ENCODE measurements around the gene A2M. TPM values are rescaled to one million over a fixed set of nuclear protein-coding genes. Genes with fewer than 3 reads are reported as not detected.

Gene A2M
- total RNA-seq, 2 donors from 2014 or later = 0.26 to 0.28 TPM

DNA sequence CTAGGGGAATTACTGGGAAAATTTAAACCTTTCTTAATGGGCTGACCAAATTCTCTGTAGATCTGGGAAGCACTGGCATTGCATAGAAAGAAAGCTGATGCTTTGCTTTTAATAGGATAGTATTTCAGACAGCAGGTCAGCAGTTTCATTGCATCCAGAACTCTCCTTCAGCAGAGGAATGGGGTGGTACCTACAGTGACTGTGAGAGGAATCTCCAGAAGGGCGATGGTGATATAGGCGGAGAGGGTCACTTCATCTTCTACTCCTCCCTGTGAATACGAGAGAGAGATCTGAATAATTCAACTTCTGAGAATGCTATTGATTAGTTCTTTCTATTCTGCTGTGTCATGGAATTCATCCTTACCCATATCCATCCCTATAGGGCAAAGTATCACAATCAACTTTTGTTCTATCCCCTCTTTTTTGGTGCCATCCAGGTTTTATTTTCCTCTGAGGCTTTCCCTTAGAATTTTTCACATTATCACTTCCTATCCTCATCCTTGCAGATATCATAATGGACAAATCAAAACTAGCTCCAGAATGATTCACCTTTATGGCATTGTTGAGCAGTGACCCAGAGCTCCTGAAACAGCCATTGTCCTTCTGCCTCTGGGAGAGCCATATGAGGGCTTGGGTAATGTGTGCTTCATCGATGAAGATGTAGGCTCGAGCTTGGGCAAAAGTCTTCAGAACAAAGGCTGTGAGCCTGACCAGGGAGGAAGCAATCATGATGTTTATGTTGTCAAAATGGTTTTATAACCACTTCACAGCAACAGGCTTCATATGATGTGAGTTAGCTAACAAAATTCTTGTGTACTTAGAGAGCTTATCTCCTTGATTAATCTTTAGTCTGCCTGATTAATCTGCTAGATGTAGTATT is 38.3 kb downstream of the A2M start:
- no peak overlapping the region for H3K27ac Mint-ChIP-seq
- no peaks in the 10 kb centered on the region for H3K4me1 Mint-ChIP-seq
- peaks cover 4% of the 10 kb centered on the region for H3K9me3 Mint-ChIP-seq
- H3K27me3 Mint-ChIP-seq = no peaks in the 10 kb centered on the region
- H3K36me3 Mint-ChIP-seq (ENCODE audit: low read depth) = no peaks in the 10 kb centered on the region
- ATAC-seq (replicated peaks) = no peak
- H3K4me3 Mint-ChIP-seq = no peak overlapping the region

DNA sequence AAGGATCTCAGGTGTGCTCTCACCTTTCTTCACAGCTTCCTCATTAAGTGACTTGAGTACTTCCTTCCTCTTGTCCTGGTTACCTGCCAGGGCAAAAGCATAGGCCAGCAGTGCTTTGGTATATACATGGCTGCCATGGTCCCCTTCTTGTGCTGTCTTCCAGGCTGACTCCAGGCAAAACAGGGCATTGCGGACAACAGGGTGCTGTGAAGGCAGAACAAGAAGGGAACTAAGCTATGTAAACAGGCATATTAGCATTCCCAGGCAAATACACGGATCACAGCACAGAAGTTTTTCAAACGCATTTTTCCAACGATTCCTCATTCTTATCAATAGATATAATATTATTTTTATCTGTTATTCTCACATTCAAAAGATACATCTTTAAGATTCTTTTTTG is 39.0 kb downstream of the A2M start:
- Mint-ChIP-seq H3K36me3 (ENCODE audit: low read depth) (no peaks in the 10 kb centered on the region), H3K4me1 (no peaks in the 10 kb centered on the region), H3K27me3 (no peaks in the 10 kb centered on the region), H3K4me3 (no peak overlapping the region), H3K9me3 (peaks cover 4% of the 10 kb centered on the region), H3K27ac (no peak overlapping the region)
- ATAC-seq (replicated peaks) = no peak

DNA sequence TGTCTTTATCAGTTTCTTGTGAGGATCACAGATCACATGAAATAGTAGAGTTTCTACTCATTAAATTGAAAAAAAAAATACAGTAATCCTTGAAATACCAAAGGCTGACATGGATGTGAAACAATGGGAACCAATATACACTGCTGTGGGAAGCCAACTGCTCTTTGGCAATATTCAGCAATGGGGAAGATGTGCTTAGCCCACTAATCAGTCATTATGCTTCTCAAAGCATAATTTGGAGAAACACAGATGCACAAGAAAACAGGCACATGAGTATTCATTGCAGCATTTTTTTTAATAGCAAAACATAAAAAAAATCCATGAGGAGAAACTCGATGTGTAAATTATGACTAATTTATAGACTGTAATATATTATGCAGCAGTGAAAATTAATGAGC is 40.6 kb downstream of the A2M start:
- no peaks in the 10 kb centered on the region for H3K27me3 Mint-ChIP-seq
- no peaks in the 10 kb centered on the region for H3K4me1 Mint-ChIP-seq
- H3K9me3 Mint-ChIP-seq = no peaks in the 10 kb centered on the region
- no peak overlapping the region for H3K27ac Mint-ChIP-seq
- no peak overlapping the region for H3K4me3 Mint-ChIP-seq
- no peaks in the 10 kb centered on the region for H3K36me3 Mint-ChIP-seq (ENCODE audit: low read depth)
- ATAC-seq (replicated peaks) = no peak

GRCh38 chr12:9074484-9075137 is 41.1 kb downstream of the A2M start:
- Mint-ChIP-seq H3K27ac (no peak overlapping the region), H3K36me3 (ENCODE audit: low read depth) (no peaks in the 10 kb centered on the region), H3K9me3 (no peaks in the 10 kb centered on the region), H3K27me3 (no peaks in the 10 kb centered on the region), H3K4me1 (no peaks in the 10 kb centered on the region), H3K4me3 (no peak overlapping the region)
- no peak for ATAC-seq (replicated peaks)

- H3K36me3 Mint-ChIP-seq (ENCODE audit: low read depth) = no peaks in the 10 kb centered on the region
- H3K4me1 Mint-ChIP-seq = no peaks in the 10 kb centered on the region
- H3K9me3 Mint-ChIP-seq = no peaks in the 10 kb centered on the region
- H3K27me3 Mint-ChIP-seq = no peaks in the 10 kb centered on the region
- no peak for ATAC-seq (replicated peaks)
- no peak overlapping the region for H3K27ac Mint-ChIP-seq
- H3K4me3 Mint-ChIP-seq = no peak overlapping the region
Measured at GRCh38 chr12:9073076-9073475, 42.6 kb downstream of the A2M start.

GRCh38 chr12:9072481-9073038 is 43.2 kb downstream of the A2M start:
- H3K27me3 Mint-ChIP-seq = no peaks in the 10 kb centered on the region
- H3K27ac Mint-ChIP-seq = no peak overlapping the region
- H3K4me3 Mint-ChIP-seq = no peak overlapping the region
- H3K36me3 Mint-ChIP-seq (ENCODE audit: low read depth) = no peaks in the 10 kb centered on the region
- ATAC-seq (replicated peaks) = no peak
- H3K9me3 Mint-ChIP-seq = no peaks in the 10 kb centered on the region
- H3K4me1 Mint-ChIP-seq = no peaks in the 10 kb centered on the region

DNA sequence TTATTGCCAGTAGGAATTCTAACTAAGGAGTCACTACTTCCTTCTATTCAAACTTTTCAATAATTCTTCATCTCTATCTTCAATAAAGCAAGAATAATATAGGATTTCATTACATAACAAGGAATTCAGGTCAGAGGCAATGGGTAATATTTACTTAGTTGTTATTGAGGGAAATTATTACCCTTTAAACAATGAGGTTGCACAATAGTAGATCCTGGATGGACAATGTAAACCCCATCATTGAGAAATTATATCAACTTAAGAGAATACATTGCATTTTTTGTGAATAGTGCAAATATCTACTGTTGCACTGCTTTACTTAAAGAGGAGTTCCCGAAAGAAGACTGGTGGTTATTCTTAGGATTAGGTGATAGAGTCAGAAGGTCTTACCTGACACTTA is 43.8 kb downstream of the A2M start:
- Mint-ChIP-seq H3K4me3 (no peak overlapping the region), H3K27me3 (no peaks in the 10 kb centered on the region), H3K36me3 (ENCODE audit: low read depth) (no peaks in the 10 kb centered on the region), H3K9me3 (no peaks in the 10 kb centered on the region), H3K27ac (no peak overlapping the region), H3K4me1 (no peaks in the 10 kb centered on the region)
- no peak for ATAC-seq (replicated peaks)

DNA sequence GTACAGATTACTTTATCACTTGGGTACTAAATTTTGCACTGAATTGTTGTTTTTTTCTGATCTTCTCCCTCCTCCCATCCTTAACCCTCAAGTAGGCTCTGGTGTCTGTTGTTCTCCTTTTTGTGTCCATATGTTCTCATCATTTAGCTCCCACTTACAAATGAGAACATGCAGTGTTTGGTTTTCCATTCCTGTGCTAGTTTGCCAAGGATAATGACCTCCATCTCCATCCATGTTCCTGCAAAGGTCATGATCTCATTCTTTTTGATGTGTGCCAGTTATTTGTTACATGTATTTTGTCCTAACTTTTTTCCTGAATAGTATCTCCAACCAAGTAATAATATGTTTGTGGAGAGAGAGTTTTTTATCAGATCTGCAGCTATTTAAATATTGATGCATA is 44.2 kb downstream of the A2M start:
- H3K36me3 Mint-ChIP-seq (ENCODE audit: low read depth) = no peaks in the 10 kb centered on the region
- no peak for ATAC-seq (replicated peaks)
- no peaks in the 10 kb centered on the region for H3K27me3 Mint-ChIP-seq
- no peaks in the 10 kb centered on the region for H3K9me3 Mint-ChIP-seq
- no peak overlapping the region for H3K27ac Mint-ChIP-seq
- no peaks in the 10 kb centered on the region for H3K4me1 Mint-ChIP-seq
- H3K4me3 Mint-ChIP-seq = no peak overlapping the region

DNA sequence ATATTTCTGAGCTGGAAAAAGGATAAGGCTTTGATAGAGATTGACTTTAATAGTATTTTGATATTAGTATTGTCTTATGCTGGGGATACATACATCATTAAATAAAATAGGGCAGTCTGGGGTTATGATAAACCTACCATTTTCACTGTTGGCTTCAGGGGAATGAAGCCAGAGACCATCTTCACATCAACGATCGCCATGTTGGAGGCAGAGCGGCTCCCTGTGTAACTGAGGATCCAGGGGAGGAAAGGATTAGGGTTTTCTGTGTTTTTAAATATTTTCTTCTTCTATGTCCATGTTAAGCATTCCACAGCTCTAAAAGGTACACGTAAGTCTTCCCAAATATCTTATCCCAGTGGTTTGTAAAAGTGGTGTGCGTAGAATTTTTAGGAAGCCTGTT is 45.4 kb downstream of the A2M start:
- no peaks in the 10 kb centered on the region for H3K4me1 Mint-ChIP-seq
- ATAC-seq (replicated peaks) = no peak
- H3K27ac Mint-ChIP-seq = no peak overlapping the region
- H3K4me3 Mint-ChIP-seq = no peak overlapping the region
- H3K27me3 Mint-ChIP-seq = no peaks in the 10 kb centered on the region
- H3K36me3 Mint-ChIP-seq (ENCODE audit: low read depth) = no peaks in the 10 kb centered on the region
- H3K9me3 Mint-ChIP-seq = no peaks in the 10 kb centered on the region

- Mint-ChIP-seq H3K36me3 (ENCODE audit: low read depth) (no peaks in the 10 kb centered on the region), H3K4me3 (no peak overlapping the region), H3K9me3 (no peaks in the 10 kb centered on the region), H3K4me1 (peaks cover 5% of the 10 kb centered on the region), H3K27me3 (peaks cover 3% of the 10 kb centered on the region), H3K27ac (no peak overlapping the region)
- no peak for ATAC-seq (replicated peaks)
Measured at GRCh38 chr12:9068600-9068999, 47.1 kb downstream of the A2M start.

DNA sequence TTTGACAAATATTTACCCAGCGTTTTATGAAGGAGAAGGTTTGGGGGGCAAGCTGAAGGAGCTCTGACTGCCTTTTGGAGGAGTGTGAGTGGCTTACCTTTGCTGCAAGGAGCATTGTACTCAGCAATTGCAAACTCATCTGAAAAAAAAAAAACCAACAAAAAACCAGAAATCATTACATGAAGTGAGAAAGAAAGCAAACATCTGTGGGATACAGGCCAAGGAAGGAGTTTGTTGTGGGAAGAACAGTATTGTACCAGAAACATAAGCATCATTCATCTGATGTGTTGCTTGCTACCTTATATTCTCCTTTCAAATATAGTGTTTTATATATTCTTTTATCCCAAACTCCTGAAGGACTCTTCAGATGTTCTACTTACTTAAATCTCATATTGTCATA is 47.6 kb downstream of the A2M start:
- H3K4me1 Mint-ChIP-seq = peaks cover 5% of the 10 kb centered on the region
- H3K36me3 Mint-ChIP-seq (ENCODE audit: low read depth) = no peaks in the 10 kb centered on the region
- H3K4me3 Mint-ChIP-seq = no peak overlapping the region
- H3K9me3 Mint-ChIP-seq = no peaks in the 10 kb centered on the region
- H3K27ac Mint-ChIP-seq = no peak overlapping the region
- H3K27me3 Mint-ChIP-seq = peaks cover 3% of the 10 kb centered on the region
- no peak for ATAC-seq (replicated peaks)

- H3K36me3 Mint-ChIP-seq (ENCODE audit: low read depth) = no peaks in the 10 kb centered on the region
- H3K27me3 Mint-ChIP-seq = peaks cover 3% of the 10 kb centered on the region
- H3K9me3 Mint-ChIP-seq = no peaks in the 10 kb centered on the region
- no peak for ATAC-seq (replicated peaks)
- H3K4me1 Mint-ChIP-seq = peaks cover 5% of the 10 kb centered on the region
- H3K4me3 Mint-ChIP-seq = no peak overlapping the region
- H3K27ac Mint-ChIP-seq = no peak overlapping the region
Measured at GRCh38 chr12:9066755-9067423, 48.8 kb downstream of the A2M start.

DNA sequence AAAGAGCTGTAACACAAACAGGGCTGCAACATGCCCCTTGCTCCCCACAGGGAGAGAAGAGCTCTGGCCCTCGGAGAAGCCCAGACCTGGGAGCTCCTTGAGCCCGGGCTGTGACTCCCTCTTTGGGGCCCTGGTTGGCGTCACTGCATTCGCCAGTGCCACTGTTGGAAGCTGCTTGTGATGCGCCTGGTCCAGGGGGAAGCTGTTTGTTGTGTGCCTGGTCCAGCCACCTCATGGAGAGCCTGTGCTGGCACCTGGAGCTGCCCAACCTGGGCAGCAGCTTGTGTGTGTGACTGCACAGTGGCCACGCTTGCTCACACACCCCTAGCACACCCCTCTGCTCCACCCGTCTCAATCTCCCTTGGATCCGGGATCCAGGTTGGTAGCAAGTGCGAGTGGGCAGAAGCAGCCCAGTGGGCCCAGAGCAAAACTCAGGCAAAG is 49.5 kb downstream of the A2M start:
- no peak for ATAC-seq (replicated peaks)
- H3K4me1 Mint-ChIP-seq = peaks cover 5% of the 10 kb centered on the region
- H3K4me3 Mint-ChIP-seq = peak overlapping the region; percentile 34
- peaks cover 3% of the 10 kb centered on the region for H3K27me3 Mint-ChIP-seq
- H3K36me3 Mint-ChIP-seq (ENCODE audit: low read depth) = no peaks in the 10 kb centered on the region
- H3K27ac Mint-ChIP-seq = no peak overlapping the region
- H3K9me3 Mint-ChIP-seq = no peaks in the 10 kb centered on the region

DNA sequence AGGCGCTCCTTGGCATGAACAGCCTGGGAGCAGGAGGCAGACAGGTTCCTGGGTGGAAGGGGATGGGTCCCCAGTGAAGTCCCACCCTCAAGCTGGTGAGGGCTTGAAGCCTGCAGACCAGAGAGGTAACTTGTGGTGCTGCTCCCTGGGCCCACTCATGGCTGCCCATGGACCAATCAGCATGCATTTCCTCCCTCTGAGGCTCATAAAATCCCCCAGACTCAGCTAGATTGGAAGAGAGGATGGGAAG is 50.2 kb downstream of the A2M start:
- peaks cover 3% of the 10 kb centered on the region for H3K27me3 Mint-ChIP-seq
- H3K4me3 Mint-ChIP-seq = peak overlapping the region; percentile 34
- H3K36me3 Mint-ChIP-seq (ENCODE audit: low read depth) = no peaks in the 10 kb centered on the region

More for the DNA sequence above, 50.2 kb downstream of the A2M start:
- H3K27ac Mint-ChIP-seq = no peak overlapping the region
- ATAC-seq (replicated peaks) = no peak
- H3K4me1 Mint-ChIP-seq = peaks cover 5% of the 10 kb centered on the region
- H3K9me3 Mint-ChIP-seq = no peaks in the 10 kb centered on the region

Data from activated T-helper 17 cell treated with anti-CD3 and anti-CD28 coated beads, Interleukin-2, amount 50 U/mL, for 72 hours (primary cell).